OCI-LY7 (cell line): Measurements from ENCODE around the gene PFKFB2. TPM values are rescaled to one million over a fixed set of nuclear protein-coding genes. Genes with fewer than 3 reads are reported as not detected.

Experiments
- BruUV-seq: library from RNA; stranded (reverse); fragments of 400-500 nt; replicated peaks from 2 replicates; lab custom pipeline; 2021; lab: Mats Ljungman, UMichigan
- CTCF ChIA-PET: fragments of 300-600 bp; sonication (Branson Sonifier 250); formaldehyde crosslinking; loops from one replicate; lab custom pipeline; 2022; ENCODE audit warnings: antibody characterized with exemption; ENCODE audit not compliant: unreplicated experiment; lab: Charles Lee
- POLR2A ChIA-PET: fragments of 300-600 bp; sonication (Branson Sonifier 250); formaldehyde crosslinking; loops from one replicate; lab custom pipeline; 2022; ENCODE audit warnings: antibody characterized with exemption; lab: Charles Lee
- DNase-seq: peaks from one replicate; pipeline ENCODE4 v3.0.0-alpha.2; 2015; ENCODE audit warnings: low spot score
- H2AFZ ChIP-seq: fragments of 200-600 bp; sonication (generic), shearing (Covaris generic); 2 replicates; pipeline ENCODE4 v1.6.1; 2014; ENCODE audit warnings: mild to moderate bottlenecking, antibody characterized with exemption, low read length, moderate library complexity
- H3K27ac ChIP-seq: fragments of 200-600 bp; sonication (generic); 2 replicates; pipeline ENCODE4 v1.5.1; 2014; ENCODE audit warnings: mixed run types, low read depth, mild to moderate bottlenecking, moderate library complexity, low read length, inconsistent platforms; ENCODE audit not compliant: poor library complexity, severe bottlenecking
- H3K36me3 ChIP-seq: fragments of 200-600 bp; sonication (generic); 2 replicates; pipeline ENCODE4 v1.6.1; 2014; ENCODE audit warnings: mild to moderate bottlenecking, antibody characterized with exemption, low read length, moderate library complexity, mixed read lengths; ENCODE audit not compliant: insufficient read depth
- H3K4me1 ChIP-seq: fragments of 200-600 bp; sonication (generic); 2 replicates; pipeline ENCODE4 v1.5.1; 2014; ENCODE audit warnings: mild to moderate bottlenecking, low read length; ENCODE audit not compliant: insufficient read depth, poor library complexity, severe bottlenecking
- H3K4me2 ChIP-seq: fragments of 200-600 bp; sonication (generic); 2 replicates; pipeline ENCODE4 v1.6.1; 2014; ENCODE audit warnings: mild to moderate bottlenecking, low read length
- H3K4me3 ChIP-seq: fragments of 200-600 bp; sonication (generic); 2 replicates; pipeline ENCODE4 v1.5.1; 2014; ENCODE audit warnings: mild to moderate bottlenecking, low read depth, low read length; ENCODE audit not compliant: poor library complexity, severe bottlenecking
- H3K79me2 ChIP-seq: fragments of 200-600 bp; sonication (generic); 2 replicates; pipeline ENCODE4 v1.6.1; 2016; ENCODE audit warnings: low read depth, mild to moderate bottlenecking, low read length, moderate library complexity, mixed read lengths; ENCODE audit not compliant: insufficient read depth
- H3K9me2 ChIP-seq: fragments of 200-600 bp; sonication (generic); 2 replicates; pipeline ENCODE4 v1.6.1; 2016; ENCODE audit warnings: mild to moderate bottlenecking, low read length, mixed read lengths; ENCODE audit not compliant: insufficient read depth
- H3K9me3 ChIP-seq: fragments of 200-600 bp; sonication (generic); 2 replicates; pipeline ENCODE4 v1.6.1; 2014; ENCODE audit warnings: mild to moderate bottlenecking, mixed run types, low read length, mixed read lengths
- H4K20me1 ChIP-seq: fragments of 200-600 bp; sonication (generic); 2 replicates; pipeline ENCODE4 v1.6.1; 2014; ENCODE audit warnings: mild to moderate bottlenecking, antibody characterized with exemption, low read length, moderate library complexity, mixed read lengths; ENCODE audit not compliant: insufficient read depth
- EZH2phosphoT487 ChIP-seq: fragments of 200-600 bp; sonication (generic); IDR thresholded peaks from 2 replicates; pipeline ENCODE4 v1.6.1; 2018; ENCODE audit warnings: low read depth, borderline replicate concordance, mild to moderate bottlenecking, mixed run types, antibody characterized with exemption, low read length, moderate library complexity, mixed read lengths
- intact Hi-C: fragments of 100-400 bp; cut with micrococcal nuclease; formaldehyde crosslinking; loops from one replicate; pipeline ENCODE4 v1.10.0; 2022; ENCODE audit not compliant: unreplicated experiment
- total RNA-seq, 2 experiments: library from RNA; depleted of rRNA in 1 of 2; stranded (reverse); fragments of >200 nt in 1 of 2; shearing (Covaris generic) in 1 of 2; gene quantifications; 2 replicates each; pipeline ENCODE4 v1.2.3, GENCODE V29; 2014 to 2022
- TF ChIP-seq, protein P1 (sequence below): fragments of 200-600 bp; sonication (generic); conservative IDR thresholded peaks from 2 replicates; pipeline ENCODE4 v1.5.1; 2014; ENCODE audit warnings: mild to moderate bottlenecking, antibody characterized with exemption, low read length, moderate library complexity, mixed read lengths

PFKFB2 gene
- total RNA-seq, 2 experiments from 2014 or later = 9.8 to 13.1 TPM

DNA sequence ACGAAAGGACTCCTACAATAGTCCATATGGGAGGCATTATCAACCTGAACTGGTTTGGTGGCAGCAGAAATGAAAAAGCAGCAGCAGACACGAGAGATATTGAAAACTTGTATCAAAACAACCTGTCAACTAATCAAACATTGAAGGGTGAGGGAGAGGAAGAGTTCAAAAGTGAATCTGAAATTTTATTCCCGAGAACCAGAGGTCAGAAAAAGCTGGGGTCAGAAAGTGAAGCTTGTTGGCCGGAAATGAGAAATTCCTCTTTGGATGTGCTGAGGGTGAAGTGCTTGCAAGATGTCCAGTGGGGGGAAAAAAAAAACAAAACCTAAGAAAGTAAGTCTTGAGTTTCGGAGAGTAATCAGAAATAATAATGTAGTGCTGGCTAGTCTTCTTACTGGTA is 49.1 kb downstream of the PFKFB2 start:
- BruUV-seq = no TSS peak
- no peak overlapping the region for H3K4me3 ChIP-seq
- H3K27ac ChIP-seq = no peak overlapping the region
- H3K9me3 ChIP-seq = no peaks in the 10 kb centered on the region
- H3K4me1 ChIP-seq = no peaks in the 10 kb centered on the region
- DNase-seq = no peak
- intact Hi-C loops = no loop called here
- no peak overlapping the region for H2AFZ ChIP-seq
- H3K9me2 ChIP-seq = no peaks in the 10 kb centered on the region
- TF ChIP-seq, protein P1, sequence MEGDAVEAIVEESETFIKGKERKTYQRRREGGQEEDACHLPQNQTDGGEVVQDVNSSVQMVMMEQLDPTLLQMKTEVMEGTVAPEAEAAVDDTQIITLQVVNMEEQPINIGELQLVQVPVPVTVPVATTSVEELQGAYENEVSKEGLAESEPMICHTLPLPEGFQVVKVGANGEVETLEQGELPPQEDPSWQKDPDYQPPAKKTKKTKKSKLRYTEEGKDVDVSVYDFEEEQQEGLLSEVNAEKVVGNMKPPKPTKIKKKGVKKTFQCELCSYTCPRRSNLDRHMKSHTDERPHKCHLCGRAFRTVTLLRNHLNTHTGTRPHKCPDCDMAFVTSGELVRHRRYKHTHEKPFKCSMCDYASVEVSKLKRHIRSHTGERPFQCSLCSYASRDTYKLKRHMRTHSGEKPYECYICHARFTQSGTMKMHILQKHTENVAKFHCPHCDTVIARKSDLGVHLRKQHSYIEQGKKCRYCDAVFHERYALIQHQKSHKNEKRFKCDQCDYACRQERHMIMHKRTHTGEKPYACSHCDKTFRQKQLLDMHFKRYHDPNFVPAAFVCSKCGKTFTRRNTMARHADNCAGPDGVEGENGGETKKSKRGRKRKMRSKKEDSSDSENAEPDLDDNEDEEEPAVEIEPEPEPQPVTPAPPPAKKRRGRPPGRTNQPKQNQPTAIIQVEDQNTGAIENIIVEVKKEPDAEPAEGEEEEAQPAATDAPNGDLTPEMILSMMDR = no peak
- TF ChIP-seq EZH2phosphoT487 = no peak
- no peaks in the 10 kb centered on the region for H3K79me2 ChIP-seq
- ChIA-PET CTCF (no interaction called here), POLR2A (interaction anchor here (0.7 kb wide), 1 partner anchor 55 kb away, joined by 3 read pairs; no protein-coding TSS in a partner anchor)
- no peaks in the 10 kb centered on the region for H4K20me1 ChIP-seq
- no peaks in the 10 kb centered on the region for H3K36me3 ChIP-seq
- no peak overlapping the region for H3K4me2 ChIP-seq

DNA sequence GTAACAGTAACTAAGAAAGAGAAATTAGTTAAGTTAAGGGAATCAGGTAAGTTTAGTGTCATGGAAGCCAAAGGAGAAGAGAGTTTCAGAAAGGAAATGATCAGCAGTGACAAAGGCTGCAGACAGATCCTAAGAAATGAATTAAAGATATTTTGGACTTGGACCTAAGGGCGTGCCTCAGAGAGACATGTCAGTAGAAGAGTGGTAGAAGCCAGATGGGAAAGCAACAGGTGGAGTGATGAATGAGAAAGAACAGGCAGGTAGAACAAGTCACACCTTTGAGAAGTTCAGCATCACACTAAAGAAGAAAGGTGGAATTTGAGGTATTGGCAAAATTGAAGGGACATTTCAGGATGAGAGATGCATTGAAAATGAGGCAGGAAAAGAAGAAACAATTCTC is 49.6 kb downstream of the PFKFB2 start:
- intact Hi-C loops = no loop called here

DNA sequence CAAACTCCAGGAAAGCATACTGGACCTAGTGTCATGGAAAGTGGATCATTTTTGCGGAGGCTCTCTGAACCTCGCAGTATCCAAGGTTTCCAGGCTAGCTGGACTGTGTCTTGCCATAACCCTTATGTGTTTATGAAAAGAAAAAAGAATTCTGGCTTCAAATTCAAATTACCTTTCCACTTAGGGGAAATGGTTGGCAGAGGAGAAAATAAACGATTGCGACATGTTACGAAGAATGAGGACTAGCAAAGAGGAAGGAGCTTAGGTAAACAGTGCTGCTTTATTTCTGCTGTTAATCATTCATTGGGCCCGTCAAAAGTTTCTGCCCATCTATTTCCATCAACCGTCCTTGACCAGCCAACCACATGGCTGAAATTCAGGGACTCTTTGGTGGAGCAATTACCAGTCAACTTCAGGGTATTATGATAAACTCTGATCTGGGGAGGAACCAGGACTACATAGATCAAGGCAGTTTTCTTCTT is 50.9 kb downstream of the PFKFB2 start, which contains the start of gene C4BPA:
Gene C4BPA, plus strand, starts transcription at position 342 of the 482 bp plus-strand sequence. CDS start 8,793 bp downstream, outside the sequence.
- TF ChIP-seq EZH2phosphoT487 = no peak
- TF ChIP-seq, protein P1 = no peak
- ChIA-PET CTCF (no interaction called here), POLR2A (no interaction called here)
- intact Hi-C loops = no loop called here
- no peaks in the 10 kb centered on the region for H3K79me2 ChIP-seq
- H3K9me2 ChIP-seq = no peaks in the 10 kb centered on the region
- H3K27ac ChIP-seq = no peak within 1 kb of the TSS
- no peaks in the 10 kb centered on the region for H3K36me3 ChIP-seq
- no peaks in the 10 kb centered on the region for H3K4me1 ChIP-seq
- BruUV-seq = no TSS peak
- H3K4me3 ChIP-seq = no peak within 1 kb of the TSS
- no peak within 1 kb of the TSS for H3K4me2 ChIP-seq
- no peak within 1 kb of the TSS for H2AFZ ChIP-seq
- H4K20me1 ChIP-seq = no peaks in the 10 kb centered on the region
- no peaks in the 10 kb centered on the region for H3K9me3 ChIP-seq
- DNase-seq = no peak

More for the DNA sequence above, 49.6 kb downstream of the PFKFB2 start:
- POLR2A ChIA-PET = no interaction called here
- H3K36me3 ChIP-seq = no peaks in the 10 kb centered on the region
- no peak overlapping the region for H3K27ac ChIP-seq
- no peaks in the 10 kb centered on the region for H3K4me1 ChIP-seq
- H3K4me3 ChIP-seq = no peak overlapping the region
- H3K79me2 ChIP-seq = no peaks in the 10 kb centered on the region
- no peak for TF ChIP-seq EZH2phosphoT487
- TF ChIP-seq, protein P1 = no peak
- no peak for DNase-seq
- no peak overlapping the region for H2AFZ ChIP-seq
- H3K9me2 ChIP-seq = no peaks in the 10 kb centered on the region
- no peaks in the 10 kb centered on the region for H4K20me1 ChIP-seq
- H3K4me2 ChIP-seq = no peak overlapping the region
- BruUV-seq = no TSS peak
- CTCF ChIA-PET = no interaction called here
- no peaks in the 10 kb centered on the region for H3K9me3 ChIP-seq
